Measurements from ENCODE around the gene HMG20A. TPM values are rescaled to one million over a fixed set of nuclear protein-coding genes. Genes with fewer than 3 reads are reported as not detected.

The HMG20A gene
- total RNA-seq, 1 experiment from 2014 or later, result 16.4 TPM

GRCh38 chr15:77499087-77499760, 78.5 kb downstream of the HMG20A start:
- no peak for DNase-seq (ENCODE audit: low read depth)

- no peak for DNase-seq (ENCODE audit: low read depth)
Observed at GRCh38 chr15:77500989-77501388, 80.3 kb downstream of the HMG20A start.

GRCh38 chr15:77502379-77503095, 81.8 kb downstream of the HMG20A start:
- no peak for DNase-seq (ENCODE audit: low read depth)

- DNase-seq (ENCODE audit: low read depth), result no peak
Observed at GRCh38 chr15:77503240-77503639, 82.6 kb downstream of the HMG20A start.

GRCh38 chr15:77503764-77504163, 83.1 kb downstream of the HMG20A start:
- DNase-seq (ENCODE audit: low read depth), result no peak

- no peak for DNase-seq (ENCODE audit: low read depth)
Observed at GRCh38 chr15:77504306-77504705, 83.6 kb downstream of the HMG20A start.

GRCh38 chr15:77504871-77505270, 84.2 kb downstream of the HMG20A start:
- DNase-seq (ENCODE audit: low read depth), result no peak

- DNase-seq (ENCODE audit: low read depth), result no peak
Observed at GRCh38 chr15:77505556-77505955, 84.9 kb downstream of the HMG20A start.

- DNase-seq (ENCODE audit: low read depth), result no peak
Observed at GRCh38 chr15:77506311-77507142, 85.8 kb downstream of the HMG20A start.

- peak; percentile 32 for DNase-seq (ENCODE audit: low read depth)
Observed at GRCh38 chr15:77507143-77507897, 86.6 kb downstream of the HMG20A start.

GRCh38 chr15:77507911-77508310, 87.2 kb downstream of the HMG20A start:
- DNase-seq (ENCODE audit: low read depth), result peak; percentile 66

GRCh38 chr15:77508541-77509243, 88.0 kb downstream of the HMG20A start:
- peak; percentile 36 for DNase-seq (ENCODE audit: low read depth)

GRCh38 chr15:77510066-77511057, 89.7 kb downstream of the HMG20A start:
- DNase-seq (ENCODE audit: low read depth), result no peak

- DNase-seq (ENCODE audit: low read depth), result no peak
Observed at GRCh38 chr15:77511869-77512268, 91.2 kb downstream of the HMG20A start.

GRCh38 chr15:77513226-77513625, 92.5 kb downstream of the HMG20A start:
- no peak for DNase-seq (ENCODE audit: low read depth)

GRCh38 chr15:77514641-77515402, 94.1 kb downstream of the HMG20A start:
- no peak for DNase-seq (ENCODE audit: low read depth)

- no peak for DNase-seq (ENCODE audit: low read depth)
Observed at GRCh38 chr15:77515613-77516012, 94.9 kb downstream of the HMG20A start.

GRCh38 chr15:77516076-77516475, 95.4 kb downstream of the HMG20A start:
- DNase-seq (ENCODE audit: low read depth), result no peak

GRCh38 chr15:77516786-77517185, 96.1 kb downstream of the HMG20A start:
- no peak for DNase-seq (ENCODE audit: low read depth)

Measured in Daoy (cell line).